Fibroblast of skin of left biceps (primary cell): ENCODE data around the gene WASF2.

Source experiments
- DNase-seq, 2 experiments: peaks; one replicate each; pipeline ENCODE4 v3.0.0-alpha.2; 2013; ENCODE audit warnings: low read depth in 2 of 2

Gene WASF2

DNA sequence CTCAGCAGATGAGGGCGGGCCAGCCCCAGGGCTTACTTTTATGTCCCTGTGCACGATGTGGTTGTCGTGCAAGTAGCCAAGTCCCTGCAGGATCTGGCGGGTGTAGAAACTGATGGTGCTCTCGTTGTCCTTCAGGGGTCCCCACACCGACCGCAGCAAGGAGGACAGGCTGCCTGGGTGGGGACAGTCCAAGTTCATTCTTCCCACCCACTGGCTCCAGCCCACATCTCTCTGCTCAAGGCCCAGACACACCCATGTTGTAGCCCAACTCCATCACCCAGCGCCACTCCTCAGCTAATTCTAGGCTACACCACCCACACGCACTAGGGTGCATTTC, 130.2 kb downstream of the WASF2 start:
- DNase-seq, result no peak

DNA sequence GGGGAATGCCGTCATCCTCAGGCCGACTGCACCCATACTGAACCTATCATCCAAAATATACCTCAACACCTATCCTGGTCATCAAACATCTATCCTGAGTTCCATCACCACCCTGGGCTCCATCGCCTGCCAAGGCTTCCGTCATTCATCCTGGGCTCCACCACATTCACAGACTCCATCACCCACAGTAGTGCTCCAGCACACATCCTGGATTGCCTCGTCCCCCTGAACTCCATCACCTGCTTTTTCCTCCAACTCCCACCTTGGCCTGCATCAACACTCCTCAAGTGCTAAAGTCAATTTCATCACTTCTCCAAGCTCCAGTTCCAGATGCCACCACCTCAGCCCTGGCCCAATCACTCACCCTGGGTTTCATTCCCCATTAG, 131.0 kb downstream of the WASF2 start:
- no peak for DNase-seq

DNA sequence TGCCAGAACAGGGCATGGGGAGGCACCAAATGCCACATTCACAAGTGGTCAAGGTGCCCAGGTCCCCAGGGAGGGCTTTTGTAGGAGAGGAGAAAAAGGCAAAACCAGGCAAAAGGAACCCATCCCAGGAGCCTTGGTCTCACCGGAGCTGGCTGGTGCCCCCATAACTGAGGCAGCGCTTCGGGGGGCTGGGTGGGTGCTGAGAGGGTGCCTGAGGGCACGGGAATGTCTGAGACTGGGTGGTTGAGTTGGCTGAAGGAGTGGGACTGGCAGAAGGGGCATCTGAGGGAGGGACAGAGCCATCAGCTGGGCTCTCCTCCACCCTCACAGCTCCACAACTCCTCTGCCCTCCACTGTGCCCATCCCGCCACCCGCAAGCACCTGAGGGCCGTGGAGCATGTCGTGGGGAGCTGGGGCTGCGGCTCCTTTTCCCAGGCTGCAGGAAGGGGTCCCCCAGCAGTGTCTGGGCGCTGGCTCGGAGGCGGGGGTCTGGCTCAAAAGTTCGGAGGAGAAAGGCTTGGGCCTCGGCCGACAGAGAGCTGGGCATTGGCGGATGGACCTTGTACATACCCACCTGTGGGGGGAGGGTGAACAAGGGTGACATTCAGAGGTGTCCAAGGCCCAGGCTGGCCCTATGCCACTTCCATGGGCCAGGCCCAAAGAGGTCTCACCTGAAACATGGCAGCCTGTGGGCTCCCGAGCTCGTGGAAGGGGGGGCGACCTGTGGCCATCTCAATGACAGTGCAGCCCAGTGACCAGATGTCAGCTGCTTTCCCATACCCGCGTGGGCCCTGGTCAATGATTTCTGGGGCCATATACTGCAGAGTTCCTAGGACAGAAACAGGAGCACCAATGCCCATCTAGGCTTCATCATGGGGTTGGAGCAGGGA, 131.7 kb downstream of the WASF2 start:
- DNase-seq, result no peak

DNA sequence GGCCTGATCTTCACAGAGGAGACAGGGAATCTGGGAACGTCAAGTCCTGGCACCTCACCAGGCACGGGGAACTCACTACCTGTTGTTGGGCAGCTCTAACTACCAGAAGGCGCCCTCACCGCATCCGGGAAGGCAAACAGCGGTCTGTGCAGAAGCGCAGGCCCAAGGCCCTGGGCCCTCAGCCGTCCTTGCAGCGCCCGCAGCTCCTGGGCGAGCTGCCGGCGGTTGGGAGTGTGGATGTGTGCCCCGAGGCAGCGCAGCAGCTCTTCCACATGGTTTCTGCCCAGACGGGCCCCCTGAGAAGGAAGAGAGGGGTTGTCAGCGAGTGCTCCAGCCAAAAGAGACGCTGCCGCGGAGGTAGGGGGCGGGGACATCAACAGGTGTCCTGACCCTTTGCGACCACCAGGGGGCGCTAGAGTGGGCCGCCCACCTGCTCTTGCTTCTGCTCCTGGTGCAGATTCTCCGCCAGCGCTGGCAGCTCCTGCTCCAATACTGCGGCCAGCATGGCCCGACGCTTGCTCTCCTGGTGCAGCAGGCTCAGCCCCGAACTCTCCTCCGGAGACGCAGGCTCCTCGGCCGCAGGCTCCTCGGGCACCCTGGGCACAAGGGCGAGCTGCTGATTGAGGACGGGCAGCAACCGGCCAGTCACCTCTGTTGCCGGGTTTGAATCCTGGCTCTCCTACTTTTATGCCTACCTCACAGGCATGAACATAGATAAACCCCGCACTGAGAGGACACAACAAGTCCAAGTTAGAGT, 132.5 kb downstream of the WASF2 start:
- no peak for DNase-seq

DNA sequence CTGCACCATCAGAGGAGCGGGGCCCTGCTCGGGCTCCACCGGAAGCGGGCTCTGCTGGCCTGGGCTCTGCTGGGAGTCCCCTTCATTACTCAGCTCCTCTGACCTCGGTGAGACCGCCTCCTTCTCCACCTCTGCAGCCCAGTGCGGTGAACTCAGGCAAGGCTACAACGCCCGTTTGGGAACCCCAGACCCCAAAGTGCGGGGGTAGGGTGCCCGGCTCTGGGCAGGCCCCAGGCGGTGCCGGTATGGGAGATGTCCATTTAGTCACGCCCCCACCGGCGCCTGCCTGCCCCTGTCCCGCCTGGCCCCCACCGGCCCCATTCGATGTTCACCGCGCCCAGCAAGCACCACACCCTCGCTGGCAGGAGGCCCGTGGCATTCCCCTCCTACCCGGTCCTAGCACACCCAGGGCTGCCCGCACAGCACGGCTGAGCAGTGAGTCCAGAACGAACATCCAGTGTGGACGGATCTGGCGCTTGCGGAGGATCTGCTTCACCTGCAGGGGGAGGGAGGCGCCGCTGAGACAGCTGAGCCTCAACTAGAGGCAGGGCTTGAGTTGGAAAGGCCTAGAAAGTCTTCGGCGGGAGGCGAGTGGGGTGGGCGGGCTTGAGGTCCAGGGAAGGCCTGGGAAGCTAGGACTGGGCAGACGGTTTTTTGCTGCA, 133.2 kb downstream of the WASF2 start:
- no peak for DNase-seq

DNA sequence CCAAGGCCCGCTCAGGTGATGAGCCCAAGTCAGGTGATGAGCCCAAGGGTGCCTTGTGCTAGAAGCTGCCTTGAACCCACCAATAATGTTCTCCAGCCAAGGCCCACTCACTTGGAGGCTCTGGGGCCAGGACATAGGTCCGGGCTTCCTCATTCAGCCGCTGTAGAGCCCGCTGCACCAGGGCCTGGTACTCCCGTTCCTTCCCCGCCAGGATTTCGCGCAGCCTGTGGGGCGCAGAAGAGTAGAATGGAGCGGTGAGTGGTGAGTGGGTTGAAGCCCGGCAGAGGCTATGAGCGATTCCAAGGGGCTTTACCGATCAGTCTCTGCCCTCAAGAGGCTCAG, 133.7 kb downstream of the WASF2 start:
- DNase-seq, result no peak

DNA sequence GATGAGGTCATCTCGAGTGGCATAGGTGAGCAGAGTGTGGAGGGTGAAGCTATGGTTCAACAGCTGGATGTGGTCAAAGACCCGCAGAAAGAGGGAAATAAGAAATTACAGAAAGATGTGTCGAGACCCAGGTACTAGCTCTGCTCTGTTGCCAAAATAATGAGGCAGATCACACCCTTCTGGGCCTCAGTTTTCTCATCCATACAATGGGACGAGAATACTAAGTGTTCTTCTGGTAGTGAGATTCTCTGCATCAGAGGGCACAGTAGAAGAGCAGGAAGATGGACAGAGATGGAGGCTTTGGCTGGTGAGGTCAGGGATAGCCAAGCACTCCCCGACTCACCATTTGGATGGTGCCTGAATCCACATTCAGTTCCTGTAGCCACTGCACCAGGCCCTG, 134.3 kb downstream of the WASF2 start:
- DNase-seq, result no peak
